Transverse colon (tissue), 4 donors: ENCODE measurements around the gene ACHE. TPM values are rescaled to one million over a fixed set of nuclear protein-coding genes. Genes with fewer than 3 reads are reported as not detected.

ENCODE experiments used
- DNase-seq: peaks from one replicate; pipeline ENCODE4 v3.0.0-alpha.2; 2019
- H3K27ac ChIP-seq, 4 donors: fragments of 200-600 bp; sonication (generic); 2 replicates each; pipeline ENCODE4 v1.5.1; 2016 to 2018; ENCODE audit warnings: inconsistent platforms in 4 of 4
- H3K27me3 ChIP-seq: fragments of 200-600 bp; sonication (generic); 2 replicates; pipeline ENCODE4 v1.5.1; 2017; ENCODE audit warnings: inconsistent platforms
- H3K36me3 ChIP-seq, 4 donors: fragments of 200-600 bp; sonication (generic); 2 replicates each; pipeline ENCODE4 v1.5.1; 2017 to 2019; ENCODE audit warnings: inconsistent platforms in 4 of 4
- H3K4me1 ChIP-seq, 4 donors: fragments of 200-600 bp; sonication (generic); 2 replicates each; pipeline ENCODE4 v1.5.1; 2017 to 2020; ENCODE audit warnings: inconsistent platforms in 4 of 4
- H3K4me3 ChIP-seq, 4 donors: fragments of 200-600 bp; sonication (generic); 1 replicate in 1 of 4; 2 replicates in 3 of 4; pipeline versions ENCODE4 v1.5.1 to v1.6.1; 2017 to 2019; ENCODE audit warnings: inconsistent platforms in 4 of 4
- H3K9me3 ChIP-seq, 2 donors: fragments of 200-600 bp; sonication (generic); 2 replicates each; pipeline ENCODE4 v1.5.1; 2017 to 2019; ENCODE audit warnings: inconsistent platforms in 2 of 2
- EP300 ChIP-seq: sonication (generic); formaldehyde crosslinking; IDR thresholded peaks from one replicate; pipeline ENCODE4 v1.6.1; 2017; ENCODE audit warnings: antibody characterized with exemption, low read depth
- POLR2A ChIP-seq: fragments of 450-650 bp; IDR thresholded peaks from one replicate; pipeline ENCODE4 v1.6.1; 2016; ENCODE audit warnings: antibody characterized with exemption, mild to moderate bottlenecking, moderate library complexity
- POLR2AphosphoS5 ChIP-seq, 3 donors: sonication (generic); formaldehyde crosslinking; IDR thresholded peaks; one replicate each; pipeline ENCODE4 v1.6.1; 2016; ENCODE audit warnings: antibody characterized with exemption in 3 of 3
- WGBS, 2 donors: methylation state at CpG; one replicate each; pipeline ENCODE4 v1.1.5; 2018; ENCODE audit warnings: low coverage in 1 of 2; 5-methylcytosine and 5-hydroxymethylcytosine counted together
- in situ Hi-C, 4 donors: fragments of 200-750 bp; cut with MboI; loops; one replicate each; pipeline versions ENCODE4 v1.15.0 to v1.15.1; 2017; ENCODE audit warnings: low sequenced_read_pairs in 3 of 4, low pct_ligation_motif_present in 1 of 4, low pct_unique_long_range_greater_than_20kb in 1 of 4
- intact Hi-C: fragments of 100-400 bp; cut with DNase I; formaldehyde crosslinking; loops from one replicate; pipeline ENCODE4 v1.15.1; 2023; ENCODE audit warnings: low total_unique reads
- total RNA-seq, 4 donors: library from RNA; depleted of rRNA; stranded (reverse); fragments of >200 nt; gene quantifications; one replicate each; pipeline ENCODE4 v1.1.0, GENCODE V29; 2016
- TF ChIP-seq, protein P1 (sequence below), 5 experiments: fragments of 200-600 bp in 3 of 5; fragments of 450-650 bp in 2 of 5; sonication (generic) in 3 of 5; IDR thresholded peaks; 1 replicate in 2 of 5; 2 replicates in 3 of 5; pipeline ENCODE4 v1.5.1; 2016 to 2017; ENCODE audit warnings: antibody characterized with exemption in 5 of 5, inconsistent platforms in 3 of 5, mild to moderate bottlenecking in 2 of 5, moderate library complexity in 1 of 5

ACHE gene
- total RNA-seq, 4 donors from 2014 or later, result 3.8 to 29.9 (median 14.3) TPM

DNA sequence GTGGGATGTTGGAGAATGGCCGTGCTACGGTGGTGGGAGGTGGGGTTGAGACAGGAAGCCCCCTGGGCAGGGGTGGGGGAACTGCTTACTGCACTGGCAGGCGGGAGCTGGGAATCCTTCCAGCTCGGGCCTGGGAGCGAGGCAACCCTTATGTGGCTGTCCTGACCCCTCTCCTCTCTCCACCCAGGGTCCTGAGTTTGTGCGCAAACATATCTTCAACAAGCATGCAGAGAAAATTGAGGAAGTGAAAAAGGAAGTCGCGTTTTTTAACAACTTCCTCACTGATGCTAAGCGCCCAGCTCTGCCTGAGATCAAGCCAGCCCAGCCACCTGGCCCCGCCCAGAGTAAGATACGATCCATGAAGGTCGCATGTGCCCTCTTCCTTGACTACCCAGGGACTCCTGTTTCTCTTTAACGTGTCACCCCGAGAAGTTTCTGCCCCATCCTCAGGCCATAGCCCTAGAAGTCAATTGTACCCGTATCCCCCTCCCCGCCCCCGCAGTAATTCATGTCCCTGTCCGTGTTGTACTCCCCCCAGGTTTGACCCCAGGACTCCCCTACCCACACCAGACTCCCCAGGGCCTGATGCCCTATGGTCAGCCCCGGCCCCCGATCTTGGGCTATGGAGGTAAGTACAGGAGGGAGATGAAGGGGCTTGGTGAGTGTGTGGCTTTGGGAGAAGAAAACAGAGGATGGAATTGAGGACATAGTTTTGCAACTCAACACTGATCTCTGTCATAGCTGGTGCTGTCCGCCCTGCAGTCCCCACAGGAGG lies 8.0 kb downstream of the ACHE start:
- Histone ChIP-seq H3K36me3 (peaks cover 0 to 45% (median 21%) of the 10 kb centered on the region in 4 donors), H3K27ac (peak overlapping the region; percentile 94 to 100 (median 96))
- in situ Hi-C loops, result no loop called here

DNA sequence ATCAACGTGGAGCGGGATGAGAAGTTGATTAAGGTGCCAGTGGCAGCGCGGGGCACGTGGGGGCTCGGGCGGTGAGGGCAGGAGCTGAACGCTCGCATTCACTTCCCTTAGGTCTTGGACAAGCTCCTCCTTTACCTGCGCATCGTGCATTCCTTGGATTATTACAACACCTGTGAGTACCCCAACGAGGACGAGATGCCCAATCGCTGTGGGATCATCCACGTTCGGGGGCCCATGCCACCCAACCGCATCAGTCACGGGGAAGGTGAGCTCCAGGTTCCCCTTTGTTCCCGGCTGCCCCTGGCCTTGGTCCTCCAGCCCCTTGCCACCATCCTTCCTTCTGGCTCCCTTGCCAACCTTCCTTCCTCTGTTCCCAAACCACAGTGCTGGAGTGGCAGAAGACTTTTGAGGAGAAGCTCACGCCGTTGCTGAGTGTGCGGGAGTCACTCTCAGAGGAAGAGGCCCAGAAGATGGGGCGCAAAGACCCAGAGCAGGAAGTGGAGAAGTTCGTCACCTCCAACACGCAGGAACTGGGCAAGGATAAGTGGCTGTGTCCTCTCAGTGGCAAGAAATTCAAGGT lies 8.7 kb downstream of the ACHE start:
- in situ Hi-C loops, result no loop called here
- 50 to 85% methylated on average over 3 to 25 of the region's 25 CpGs for WGBS, 2 donors
- Histone ChIP-seq H3K4me1 (peaks cover 26 to 42% (median 30%) of the 10 kb centered on the region in 4 donors), H3K27me3 (no peaks in the 10 kb centered on the region), H3K9me3 (no peaks in the 10 kb centered on the region), H3K27ac (peak overlapping the region; percentile 94 to 100 (median 96)), H3K4me3 (no peak overlapping the region), H3K36me3 (peaks cover 0 to 52% (median 24%) of the 10 kb centered on the region in 4 donors)
- DNase-seq, result no peak
- TF ChIP-seq POLR2A, result no peak
- intact Hi-C loops, result no loop called here

More for the DNA sequence above, 8.0 kb downstream of the ACHE start:
- Histone ChIP-seq H3K4me1 (peaks cover 26 to 42% (median 30%) of the 10 kb centered on the region in 4 donors), H3K4me3 (no peak overlapping the region), H3K27me3 (no peaks in the 10 kb centered on the region), H3K9me3 (no peaks in the 10 kb centered on the region)
- intact Hi-C loops, result no loop called here
- 16 to 45% methylated on average over 3 to 21 of the region's 21 CpGs for WGBS, 2 donors
- TF ChIP-seq, protein P1, sequence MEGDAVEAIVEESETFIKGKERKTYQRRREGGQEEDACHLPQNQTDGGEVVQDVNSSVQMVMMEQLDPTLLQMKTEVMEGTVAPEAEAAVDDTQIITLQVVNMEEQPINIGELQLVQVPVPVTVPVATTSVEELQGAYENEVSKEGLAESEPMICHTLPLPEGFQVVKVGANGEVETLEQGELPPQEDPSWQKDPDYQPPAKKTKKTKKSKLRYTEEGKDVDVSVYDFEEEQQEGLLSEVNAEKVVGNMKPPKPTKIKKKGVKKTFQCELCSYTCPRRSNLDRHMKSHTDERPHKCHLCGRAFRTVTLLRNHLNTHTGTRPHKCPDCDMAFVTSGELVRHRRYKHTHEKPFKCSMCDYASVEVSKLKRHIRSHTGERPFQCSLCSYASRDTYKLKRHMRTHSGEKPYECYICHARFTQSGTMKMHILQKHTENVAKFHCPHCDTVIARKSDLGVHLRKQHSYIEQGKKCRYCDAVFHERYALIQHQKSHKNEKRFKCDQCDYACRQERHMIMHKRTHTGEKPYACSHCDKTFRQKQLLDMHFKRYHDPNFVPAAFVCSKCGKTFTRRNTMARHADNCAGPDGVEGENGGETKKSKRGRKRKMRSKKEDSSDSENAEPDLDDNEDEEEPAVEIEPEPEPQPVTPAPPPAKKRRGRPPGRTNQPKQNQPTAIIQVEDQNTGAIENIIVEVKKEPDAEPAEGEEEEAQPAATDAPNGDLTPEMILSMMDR (IDR thresholded peaks at IDR 0.05), result no peak
- TF ChIP-seq POLR2AphosphoS5 (IDR thresholded peaks at IDR 0.05), result no peak
- no peak for TF ChIP-seq POLR2A
- no peak for TF ChIP-seq EP300
- peak; percentile 77 for DNase-seq

DNA sequence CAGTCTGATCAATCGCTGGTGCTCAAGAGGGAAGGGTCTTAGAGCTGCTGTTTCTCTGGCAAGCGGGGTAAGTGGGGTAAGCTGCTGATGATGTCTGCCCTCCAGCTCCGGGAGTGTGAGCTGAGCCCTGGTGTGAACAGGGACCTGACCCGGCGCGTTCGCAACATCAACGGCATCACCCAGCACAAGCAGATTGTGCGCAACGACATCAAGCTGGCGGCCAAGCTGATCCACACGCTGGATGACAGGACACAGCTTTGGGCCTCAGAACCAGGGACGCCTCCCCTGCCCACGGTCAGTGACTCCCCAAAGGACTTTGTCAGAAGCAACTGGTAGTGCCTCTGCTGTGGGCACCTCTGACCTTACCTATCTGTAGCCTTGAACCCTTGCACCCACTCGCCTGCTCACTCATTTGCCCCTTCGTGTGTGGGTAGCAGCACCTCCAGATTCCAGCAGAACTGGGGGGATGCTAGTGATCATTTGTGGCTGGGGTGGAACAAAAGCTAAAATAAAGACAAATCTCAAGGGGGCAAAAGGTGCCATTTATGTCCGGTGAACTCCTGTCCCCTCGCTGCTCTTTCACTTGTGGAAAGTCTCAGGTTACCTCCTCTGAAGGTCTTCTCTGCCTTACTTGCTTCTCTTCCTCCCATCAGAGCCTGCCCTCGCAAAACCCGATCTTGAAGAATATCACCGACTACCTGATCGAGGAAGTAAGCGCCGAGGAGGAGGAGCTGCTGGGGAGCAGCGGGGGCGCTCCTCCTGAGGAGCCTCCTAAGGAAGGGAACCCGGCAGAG lies 9.3 kb downstream of the ACHE start:
- intact Hi-C loops, result no loop called here
- 80 to 89% methylated on average over 1 to 27 of the region's 27 CpGs for WGBS, 2 donors
- no peak overlapping the region for H3K4me3 ChIP-seq
- no peaks in the 10 kb centered on the region for H3K9me3 ChIP-seq
- in situ Hi-C loops, result no loop called here
- no peak for DNase-seq
- peak overlapping the region in 1 of 4 donors; percentile 95 for H3K27ac ChIP-seq
- peaks cover 26 to 41% (median 30%) of the 10 kb centered on the region in 4 donors for H3K4me1 ChIP-seq
- no peak for TF ChIP-seq EP300
- no peak for TF ChIP-seq POLR2A
- TF ChIP-seq, protein P1 (IDR thresholded peaks at IDR 0.05), result no peak
- TF ChIP-seq POLR2AphosphoS5 (IDR thresholded peaks at IDR 0.05), result no peak
- H3K27me3 ChIP-seq, result no peaks in the 10 kb centered on the region
- H3K36me3 ChIP-seq, result peaks cover 0 to 59% (median 28%) of the 10 kb centered on the region in 4 donors

- Histone ChIP-seq H3K9me3 (no peaks in the 10 kb centered on the region), H3K27ac (no peak overlapping the region), H3K4me1 (peaks cover 18 to 33% (median 24%) of the 10 kb centered on the region in 4 donors), H3K27me3 (no peaks in the 10 kb centered on the region), H3K4me3 (no peak overlapping the region), H3K36me3 (peaks cover 0 to 63% (median 30%) of the 10 kb centered on the region in 4 donors)
- in situ Hi-C loops (no loop called here), intact Hi-C loops (no loop called here)
- no peak for DNase-seq
- TF ChIP-seq, protein P1 (IDR thresholded peaks at IDR 0.05), result no peak
- TF ChIP-seq EP300, result no peak
- no peak for TF ChIP-seq POLR2AphosphoS5 (IDR thresholded peaks at IDR 0.05)
- no peak for TF ChIP-seq POLR2A
- 62 to 79% methylated on average over 2 to 22 of the region's 22 CpGs for WGBS, 2 donors
Measured at GRCh38 chr7:100885440-100886141, 10.1 kb downstream of the ACHE start.
